ENCODE measurements around the gene TNFRSF8.
A peak's percentile ranks its signal among the peaks of the same experiment; 100 is the strongest.
"Not testable (repeated sequence)": the region's sequence is repeated elsewhere in the genome, so short reads cannot be mapped to it uniquely, and the experiment has no call there.

Gene TNFRSF8

GRCh38 chr1:12087797-12088314 is 24.8 kb downstream of the TNFRSF8 start:
- no peak for DNase-seq (ENCODE audit: low spot score)

DNA sequence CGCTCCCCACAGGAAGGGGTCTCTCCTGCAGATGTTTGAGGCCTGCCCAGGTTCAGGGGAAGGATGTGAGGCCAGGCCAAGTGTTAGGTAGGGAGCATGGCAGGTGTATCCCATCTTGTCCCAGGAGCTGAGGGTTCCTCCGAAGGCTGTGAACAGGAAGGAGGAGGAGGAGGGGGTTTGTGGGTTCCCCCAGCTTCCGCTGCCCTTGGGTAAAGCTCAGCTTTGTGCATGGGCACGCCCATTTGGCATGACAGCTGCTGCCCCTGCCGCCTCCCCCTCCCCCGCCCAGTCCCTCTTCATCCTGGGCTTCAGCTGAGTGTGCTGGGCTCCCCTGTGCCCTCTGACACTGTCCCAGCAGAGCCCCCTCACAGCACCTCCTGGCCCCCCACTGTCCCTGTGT is 25.5 kb downstream of the TNFRSF8 start:
- DNase-seq (ENCODE audit: low spot score) = no peak

GRCh38 chr1:12090326-12090725 is 27.2 kb downstream of the TNFRSF8 start:
- no peak for DNase-seq (ENCODE audit: low spot score)

GRCh38 chr1:12091191-12091590 is 28.1 kb downstream of the TNFRSF8 start:
- DNase-seq (ENCODE audit: low spot score) = no peak

GRCh38 chr1:12094180-12094579 is 31.1 kb downstream of the TNFRSF8 start:
- no peak for DNase-seq (ENCODE audit: low spot score)

DNA sequence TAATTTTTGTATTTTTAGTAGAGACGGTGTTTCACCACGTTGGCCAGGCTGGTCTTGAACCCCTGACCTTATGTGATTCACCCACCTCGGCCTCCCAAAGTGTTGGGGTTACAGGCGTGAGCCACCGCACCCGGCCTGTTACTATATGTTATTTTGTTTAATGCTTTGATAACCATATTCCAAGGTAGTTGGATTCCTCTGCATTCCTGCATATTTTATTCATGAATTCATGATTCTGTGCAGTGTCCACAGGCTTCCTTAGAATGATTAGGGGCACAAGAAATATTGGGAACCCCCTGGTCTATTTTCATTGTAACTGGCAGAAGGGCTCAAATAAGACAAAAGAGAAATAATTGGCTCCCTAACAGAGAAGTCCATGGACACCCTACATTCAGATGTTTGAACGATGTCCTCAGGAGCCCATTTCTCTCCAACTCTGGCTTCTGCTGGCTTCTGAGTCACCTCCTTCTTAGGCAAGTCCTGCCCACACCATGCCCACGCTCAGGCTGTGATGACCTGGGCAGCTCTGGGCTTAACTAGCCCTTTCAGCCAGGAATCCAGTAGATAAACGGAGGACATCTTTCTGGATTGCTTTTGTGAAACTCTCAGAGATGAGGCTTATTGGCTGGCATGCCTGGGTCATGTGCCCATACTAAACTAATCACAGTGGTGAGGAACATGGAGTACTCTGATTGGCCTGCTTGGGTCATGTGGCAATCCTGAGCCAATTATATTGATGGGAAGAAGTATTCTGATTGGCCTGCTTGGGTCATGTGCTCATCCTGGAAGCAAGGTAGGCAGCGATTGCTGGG is 32.6 kb downstream of the TNFRSF8 start:
- no peak for DNase-seq (ENCODE audit: low spot score)

- DNase-seq (ENCODE audit: low spot score) = no peak
Observed at GRCh38 chr1:12096615-12097014, 33.5 kb downstream of the TNFRSF8 start.

- DNase-seq (ENCODE audit: low spot score) = no peak
Observed at GRCh38 chr1:12097321-12097720, 34.2 kb downstream of the TNFRSF8 start.

- DNase-seq (ENCODE audit: low spot score) = no peak
Observed at GRCh38 chr1:12098786-12099185, 35.7 kb downstream of the TNFRSF8 start.

- no peak for DNase-seq (ENCODE audit: low spot score)
Observed at GRCh38 chr1:12099610-12100009, 36.5 kb downstream of the TNFRSF8 start.

DNA sequence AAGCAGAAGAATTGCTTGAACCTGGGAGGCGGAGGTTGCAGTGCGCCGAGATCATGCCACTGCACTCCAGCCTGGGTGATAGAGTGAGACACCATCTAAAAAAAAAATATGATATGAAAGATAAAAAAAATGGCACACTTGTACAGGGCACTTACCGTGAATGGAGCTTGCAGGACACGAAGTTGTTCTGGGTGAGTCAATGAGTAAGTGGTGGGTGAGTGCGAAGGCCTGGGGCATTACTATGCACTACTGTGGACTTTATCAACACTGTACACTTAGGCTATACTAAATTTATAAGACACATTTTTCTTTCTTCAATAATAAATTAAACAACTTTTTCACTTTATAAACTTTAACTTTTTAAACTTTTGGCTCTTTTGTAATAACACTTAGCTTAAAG is 37.0 kb downstream of the TNFRSF8 start:
- DNase-seq (ENCODE audit: low spot score) = no peak

DNA sequence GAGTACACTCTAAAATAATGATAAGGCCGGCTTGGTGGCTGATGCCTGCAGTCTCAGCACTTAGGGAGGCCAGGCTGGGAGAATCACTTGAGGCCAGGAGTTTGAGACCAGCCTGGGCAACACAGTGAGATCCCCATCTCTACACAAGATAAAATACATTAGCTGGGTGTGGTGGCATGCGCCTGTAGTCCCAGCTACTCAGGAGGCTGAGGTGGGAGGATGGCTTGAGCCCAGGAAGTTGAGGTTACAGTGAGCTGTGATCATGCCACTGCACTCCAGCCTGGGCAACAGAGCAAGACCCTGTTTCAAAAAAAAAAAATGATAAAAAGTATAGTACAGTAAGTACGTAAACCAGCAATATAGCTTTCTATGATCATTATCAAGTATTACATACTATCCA is 38.0 kb downstream of the TNFRSF8 start:
- not testable (repeated sequence) for DNase-seq (ENCODE audit: low spot score)

DNA sequence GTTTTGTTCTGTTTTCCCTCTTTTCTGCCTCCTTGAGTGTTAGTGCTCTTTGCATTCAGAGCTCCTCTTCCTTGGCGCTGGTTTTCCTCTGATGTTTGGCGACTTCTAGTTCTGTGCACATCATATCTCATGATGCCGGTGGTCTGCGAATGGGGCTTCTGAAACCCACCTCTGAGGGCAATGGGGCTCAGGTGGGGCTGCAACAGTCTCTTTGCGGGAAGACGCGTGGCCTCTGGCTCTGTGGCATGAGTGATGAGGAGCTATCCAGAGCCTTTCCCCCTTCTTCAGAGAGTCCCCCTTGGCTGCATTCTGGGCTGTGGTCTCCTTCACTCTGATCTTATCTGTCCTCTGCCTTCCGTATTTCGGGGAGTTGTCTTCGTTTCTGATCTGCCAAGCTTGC is 39.0 kb downstream of the TNFRSF8 start:
- no peak for DNase-seq (ENCODE audit: low spot score)

- DNase-seq (ENCODE audit: low spot score) = no peak
Observed at GRCh38 chr1:12104417-12104816, 41.3 kb downstream of the TNFRSF8 start.

- DNase-seq (ENCODE audit: low spot score) = no peak
Observed at GRCh38 chr1:12106153-12106552, 43.0 kb downstream of the TNFRSF8 start.

GRCh38 chr1:12106861-12107260 is 43.8 kb downstream of the TNFRSF8 start:
- DNase-seq (ENCODE audit: low spot score) = not testable (repeated sequence)

GRCh38 chr1:12107718-12108117 is 44.6 kb downstream of the TNFRSF8 start:
- no peak for DNase-seq (ENCODE audit: low spot score)

- DNase-seq (ENCODE audit: low spot score) = no peak
Observed at GRCh38 chr1:12109901-12110300, 46.8 kb downstream of the TNFRSF8 start.

DNA sequence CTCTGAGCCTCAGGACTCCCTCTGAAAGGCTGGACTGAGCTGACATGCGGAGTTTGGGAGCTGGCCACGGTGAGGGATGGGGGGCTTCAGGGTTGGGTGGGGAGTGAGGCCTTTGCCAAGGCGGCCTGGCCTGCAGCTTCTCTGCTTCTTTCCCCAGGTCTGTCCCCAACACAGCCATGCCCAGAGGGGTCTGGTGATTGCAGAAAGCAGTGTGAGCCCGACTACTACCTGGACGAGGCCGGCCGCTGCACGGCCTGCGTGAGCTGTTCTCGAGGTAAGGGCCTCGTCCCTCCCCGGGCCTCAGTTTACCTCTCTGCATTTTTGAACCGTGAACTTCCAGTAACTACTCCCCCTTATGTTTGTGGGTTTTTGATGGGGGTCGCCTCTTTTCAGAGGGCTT is 48.6 kb downstream of the TNFRSF8 start:
- no peak for DNase-seq (ENCODE audit: low spot score)

DNA sequence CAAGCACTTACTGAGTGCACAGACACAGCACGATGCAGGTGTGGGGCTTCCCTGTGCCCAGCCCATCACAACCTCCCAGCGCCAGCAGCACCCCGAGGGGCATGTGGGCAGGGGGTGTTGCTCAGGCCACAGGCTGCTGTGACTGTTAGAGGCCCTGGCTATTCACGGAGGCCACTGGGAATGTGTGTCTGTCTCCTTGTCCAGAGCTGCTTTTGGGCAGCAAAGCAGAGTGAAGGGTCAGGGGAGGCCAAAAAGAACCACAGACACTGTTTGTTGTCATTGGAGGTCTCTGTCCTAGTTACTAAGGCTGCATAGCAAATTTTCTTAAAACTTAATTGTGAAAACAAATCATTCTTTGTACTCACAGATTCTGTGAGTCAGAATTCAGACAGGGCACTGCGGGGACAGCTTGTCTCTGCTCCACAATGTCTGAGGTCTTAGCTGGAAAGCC is 49.6 kb downstream of the TNFRSF8 start:
- DNase-seq (ENCODE audit: low spot score) = peak; percentile 24

DNA sequence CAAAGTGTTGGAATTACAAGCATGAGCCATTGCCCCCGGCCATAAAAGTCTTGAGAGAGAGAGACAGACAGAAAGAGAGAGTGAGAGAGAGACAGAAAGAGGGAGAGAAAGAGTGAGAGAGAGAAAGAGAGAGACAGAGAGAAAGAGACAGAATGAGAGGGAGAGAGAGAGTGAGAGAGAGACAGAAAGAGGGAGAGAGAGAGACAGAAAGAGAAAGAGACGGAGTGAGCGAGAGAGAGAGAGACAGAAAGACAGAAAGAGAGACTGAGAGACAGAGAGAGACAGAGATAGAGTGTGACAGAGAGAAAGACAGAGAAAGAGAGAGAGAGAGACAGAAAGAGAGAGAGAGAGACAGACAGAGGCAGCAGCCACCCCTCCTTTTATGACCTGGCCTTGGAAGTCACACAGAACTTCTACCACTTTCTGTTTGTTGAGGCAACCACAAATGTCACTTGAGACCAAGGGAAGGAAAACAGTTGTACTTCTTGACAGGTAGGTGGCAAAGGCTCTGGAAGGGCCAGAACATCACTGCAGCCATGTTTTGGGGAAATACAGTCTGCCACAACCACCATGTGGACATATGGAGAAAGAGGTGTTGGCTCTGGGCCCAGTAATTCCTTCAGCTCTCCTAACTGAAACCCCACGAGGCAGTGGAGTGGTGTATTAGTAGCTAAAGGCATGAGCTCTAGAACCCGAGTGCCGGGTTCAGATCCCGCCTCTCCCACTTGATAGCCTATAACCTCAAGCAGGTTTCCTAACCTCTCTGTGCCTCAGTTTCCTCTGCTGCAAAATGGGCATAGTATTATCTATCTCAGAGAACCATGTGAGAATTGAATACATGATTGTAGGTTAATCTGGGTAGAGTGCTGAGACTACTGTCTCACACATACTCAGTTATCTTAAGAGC is 50.6 kb downstream of the TNFRSF8 start:
- no peak for DNase-seq (ENCODE audit: low spot score)

GRCh38 chr1:12114340-12114683 is 51.2 kb downstream of the TNFRSF8 start:
- no peak for DNase-seq (ENCODE audit: low spot score)

DNA sequence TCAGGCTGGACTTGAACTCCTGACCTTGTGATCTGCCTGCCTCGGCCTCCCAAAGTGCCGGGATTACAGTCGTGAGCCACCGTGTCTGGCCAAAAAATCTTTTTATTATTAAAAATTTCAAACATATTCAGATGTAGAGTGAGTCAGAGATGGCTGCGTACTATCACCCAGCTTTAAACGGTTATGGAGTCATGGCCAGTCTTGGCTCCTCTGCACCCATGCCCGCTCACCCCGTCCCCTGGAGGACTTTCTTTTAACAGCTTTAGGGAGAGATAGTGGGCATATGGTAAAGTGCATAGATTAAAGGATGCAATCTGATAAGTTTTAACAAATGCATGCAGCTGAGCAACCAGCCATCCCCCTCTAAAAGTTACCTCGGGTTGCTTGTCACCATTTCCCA is 51.8 kb downstream of the TNFRSF8 start:
- no peak for DNase-seq (ENCODE audit: low spot score)
